ENCODE data around the gene MARK2. TPM values are rescaled to one million over a fixed set of nuclear protein-coding genes. Genes with fewer than 3 reads are reported as not detected.

Gene MARK2
- polyA plus RNA-seq, 3 donors, result 32.4 to 55.7 (median 33.3) TPM

GRCh38 chr11:63913866-63914830 is 75.2 kb downstream of the MARK2 start:
- Mint-ChIP-seq H3K9me3 (peaks cover 0 to 9% (median 2%) of the 10 kb centered on the region in 7 donors), H3K27ac (peak overlapping the region in 2 of 7 donors; percentile 60 to 77), H3K36me3 (peaks cover 4 to 16% of the 10 kb centered on the region in 2 donors), H3K4me1 (peaks cover 17% of the 10 kb centered on the region), H3K27me3 (ENCODE audit: low read depth in 3 of 3) (peaks cover 27 to 51% (median 39%) of the 10 kb centered on the region in 3 donors), H3K4me3 (no peak overlapping the region)
- intact Hi-C loops (cut with micrococcal nuclease), result no loop called here
- WGBS (ENCODE audit: insufficient coverage), result 98% methylated on average over 31 of the region's 34 CpGs
- Histone ChIP-seq H4K20me1 (ENCODE audit: insufficient read depth, low read length) (peaks cover 61% of the 10 kb centered on the region), H3K36me3 (replicated peaks in 1 of 2; ENCODE audit: control insufficient read depth in 1 of 2, insufficient read depth in 2 of 2, low read length in 2 of 2) (peaks cover 13 to 16% of the 10 kb centered on the region in 2 donors), H3K27me3 (ENCODE audit: control insufficient read depth in 2 of 2, insufficient read depth in 2 of 2, low read length in 2 of 2) (peaks cover 18 to 43% of the 10 kb centered on the region in 2 donors), H2AFZ (ENCODE audit: insufficient read depth, low read depth, low read length, poor library complexity, severe bottlenecking) (no peak overlapping the region), H3K79me2 (ENCODE audit: insufficient read depth, low read length) (no peaks in the 10 kb centered on the region), H3K27ac (ENCODE audit: low read depth in 1 of 2, low read length in 2 of 2) (no peak overlapping the region), H3K4me3 (replicated peaks in 1 of 3; ENCODE audit: low read depth in 2 of 3, low read length in 3 of 3) (no peak overlapping the region), H3K4me2 (replicated peaks; ENCODE audit: extremely low read depth, low read length, poor library complexity, severe bottlenecking) (no peak overlapping the region), H3K9ac (ENCODE audit: insufficient read depth, low read length, poor library complexity, severe bottlenecking) (no peak overlapping the region), H3K4me1 (ENCODE audit: control insufficient read depth in 1 of 2, insufficient read depth in 2 of 2, low read length in 2 of 2) (peaks cover 26 to 32% of the 10 kb centered on the region in 2 donors), H3K9me3 (replicated peaks in 1 of 2; ENCODE audit: control insufficient read depth in 1 of 2, insufficient read depth in 1 of 2, low read length in 2 of 2) (no peaks in the 10 kb centered on the region)
- no peak for DNase-seq
- TF ChIP-seq CTCF (IDR thresholded peaks at IDR 0.05), result no peak

- no peak for DNase-seq
Measured at GRCh38 chr11:63914896-63915691, 76.2 kb downstream of the MARK2 start.

More at GRCh38 chr11:63914896-63915691, 76.2 kb downstream of the MARK2 start:
- TF ChIP-seq CTCF (IDR thresholded peaks at IDR 0.05), result no peak
- intact Hi-C loops (cut with micrococcal nuclease), result no loop called here
- no peaks in the 10 kb centered on the region for H3K79me2 ChIP-seq (ENCODE audit: insufficient read depth, low read length)
- no peaks in the 10 kb centered on the region for H3K9me3 ChIP-seq (replicated peaks in 1 of 2; ENCODE audit: control insufficient read depth in 1 of 2, insufficient read depth in 1 of 2, low read length in 2 of 2)
- Mint-ChIP-seq H3K4me1 (peaks cover 17% of the 10 kb centered on the region), H3K9me3 (peaks cover 0 to 9% (median 2%) of the 10 kb centered on the region in 7 donors), H3K27me3 (ENCODE audit: low read depth in 3 of 3) (peaks cover 36 to 60% (median 46%) of the 10 kb centered on the region in 3 donors), H3K36me3 (peaks cover 3 to 8% of the 10 kb centered on the region in 2 donors), H3K4me3 (peak overlapping the region in 1 of 2 donors; percentile 43), H3K27ac (no peak overlapping the region)
- H3K27me3 ChIP-seq (ENCODE audit: control insufficient read depth in 2 of 2, insufficient read depth in 2 of 2, low read length in 2 of 2), result peaks cover 18 to 52% of the 10 kb centered on the region in 2 donors
- H3K36me3 ChIP-seq (replicated peaks in 1 of 2; ENCODE audit: control insufficient read depth in 1 of 2, insufficient read depth in 2 of 2, low read length in 2 of 2), result peaks cover 6 to 8% of the 10 kb centered on the region in 2 donors
- H3K4me3 ChIP-seq (replicated peaks in 1 of 3; ENCODE audit: low read depth in 2 of 3, low read length in 3 of 3), result no peak overlapping the region
- peaks cover 51% of the 10 kb centered on the region for H4K20me1 ChIP-seq (ENCODE audit: insufficient read depth, low read length)
- H3K9ac ChIP-seq (ENCODE audit: insufficient read depth, low read length, poor library complexity, severe bottlenecking), result no peak overlapping the region
- WGBS (ENCODE audit: insufficient coverage), result 88% methylated on average over 6 of the region's 20 CpGs
- H2AFZ ChIP-seq (ENCODE audit: insufficient read depth, low read depth, low read length, poor library complexity, severe bottlenecking), result no peak overlapping the region
- peaks cover 30 to 39% of the 10 kb centered on the region in 2 donors for H3K4me1 ChIP-seq (ENCODE audit: control insufficient read depth in 1 of 2, insufficient read depth in 2 of 2, low read length in 2 of 2)
- no peak overlapping the region for H3K4me2 ChIP-seq (replicated peaks; ENCODE audit: extremely low read depth, low read length, poor library complexity, severe bottlenecking)
- H3K27ac ChIP-seq (ENCODE audit: low read depth in 1 of 2, low read length in 2 of 2), result no peak overlapping the region

Data from CD14-positive monocyte (primary cell).